ENCODE results near the gene BCL2L11. TPM values are rescaled to one million over a fixed set of nuclear protein-coding genes. Genes with fewer than 3 reads are reported as not detected.

The BCL2L11 gene
- total RNA-seq, 3 donors from 2014 or later = 40.9 to 44.4 (median 43.7) TPM

GRCh38 chr2:111196435-111196834 lies 75.7 kb downstream of the BCL2L11 start:
- TF ChIP-seq CTCF (IDR thresholded peaks at IDR 0.05) = no peak
- ATAC-seq = no peak

GRCh38 chr2:111198701-111199100 lies 78.0 kb downstream of the BCL2L11 start:
- no peaks in the 10 kb centered on the region for H3K4me1 ChIP-seq (ENCODE audit: low read depth)
- no peak for TF ChIP-seq CTCF (IDR thresholded peaks at IDR 0.05)
- no peaks in the 10 kb centered on the region for H3K36me3 ChIP-seq (ENCODE audit: low read depth)
- DNase-seq (no peak), ATAC-seq (no peak)
- intact Hi-C loops (cut with DNase I, micrococcal nuclease) = no loop called here
- H3K4me3 ChIP-seq = no peak overlapping the region
- no peaks in the 10 kb centered on the region for H3K9me3 ChIP-seq

More at GRCh38 chr2:111196435-111196834, 75.7 kb downstream of the BCL2L11 start:
- no peak for DNase-seq
- intact Hi-C loops (cut with DNase I, micrococcal nuclease) = no loop called here
- Histone ChIP-seq H3K9me3 (no peaks in the 10 kb centered on the region), H3K4me1 (ENCODE audit: low read depth) (no peaks in the 10 kb centered on the region), H3K36me3 (ENCODE audit: low read depth) (no peaks in the 10 kb centered on the region), H3K4me3 (no peak overlapping the region)

GRCh38 chr2:111199840-111200239 lies 79.1 kb downstream of the BCL2L11 start:
- no peaks in the 10 kb centered on the region for H3K9me3 ChIP-seq
- DNase-seq (no peak), ATAC-seq (no peak)
- no peaks in the 10 kb centered on the region for H3K36me3 ChIP-seq (ENCODE audit: low read depth)
- intact Hi-C loops (cut with DNase I, micrococcal nuclease) = no loop called here
- H3K4me3 ChIP-seq = no peak overlapping the region
- no peaks in the 10 kb centered on the region for H3K4me1 ChIP-seq (ENCODE audit: low read depth)
- no peak for TF ChIP-seq CTCF (IDR thresholded peaks at IDR 0.05)

GRCh38 chr2:111200333-111200881 lies 79.7 kb downstream of the BCL2L11 start:
- H3K36me3 ChIP-seq (ENCODE audit: low read depth) = no peaks in the 10 kb centered on the region
- intact Hi-C loops (cut with DNase I, micrococcal nuclease) = no loop called here
- H3K4me3 ChIP-seq = no peak overlapping the region
- H3K9me3 ChIP-seq = no peaks in the 10 kb centered on the region
- DNase-seq (no peak), ATAC-seq (no peak)
- H3K4me1 ChIP-seq (ENCODE audit: low read depth) = no peaks in the 10 kb centered on the region
- no peak for TF ChIP-seq CTCF (IDR thresholded peaks at IDR 0.05)

- Histone ChIP-seq H3K36me3 (ENCODE audit: low read depth) (no peaks in the 10 kb centered on the region), H3K9me3 (no peaks in the 10 kb centered on the region), H3K4me3 (no peak overlapping the region), H3K4me1 (ENCODE audit: low read depth) (no peaks in the 10 kb centered on the region)
- no peak for DNase-seq
- TF ChIP-seq CTCF (IDR thresholded peaks at IDR 0.05) = no peak
- no peak for ATAC-seq
- intact Hi-C loops (cut with DNase I, micrococcal nuclease) = no loop called here
Measured at GRCh38 chr2:111201214-111201613, 80.5 kb downstream of the BCL2L11 start.

Data from mucosa of descending colon (tissue), 3 donors.